Measurements from ENCODE around the gene CENPP.
"Not testable (repeated sequence)": the region's sequence is repeated elsewhere in the genome, so short reads cannot be mapped to it uniquely, and the experiment has no call there.

The CENPP gene

DNA sequence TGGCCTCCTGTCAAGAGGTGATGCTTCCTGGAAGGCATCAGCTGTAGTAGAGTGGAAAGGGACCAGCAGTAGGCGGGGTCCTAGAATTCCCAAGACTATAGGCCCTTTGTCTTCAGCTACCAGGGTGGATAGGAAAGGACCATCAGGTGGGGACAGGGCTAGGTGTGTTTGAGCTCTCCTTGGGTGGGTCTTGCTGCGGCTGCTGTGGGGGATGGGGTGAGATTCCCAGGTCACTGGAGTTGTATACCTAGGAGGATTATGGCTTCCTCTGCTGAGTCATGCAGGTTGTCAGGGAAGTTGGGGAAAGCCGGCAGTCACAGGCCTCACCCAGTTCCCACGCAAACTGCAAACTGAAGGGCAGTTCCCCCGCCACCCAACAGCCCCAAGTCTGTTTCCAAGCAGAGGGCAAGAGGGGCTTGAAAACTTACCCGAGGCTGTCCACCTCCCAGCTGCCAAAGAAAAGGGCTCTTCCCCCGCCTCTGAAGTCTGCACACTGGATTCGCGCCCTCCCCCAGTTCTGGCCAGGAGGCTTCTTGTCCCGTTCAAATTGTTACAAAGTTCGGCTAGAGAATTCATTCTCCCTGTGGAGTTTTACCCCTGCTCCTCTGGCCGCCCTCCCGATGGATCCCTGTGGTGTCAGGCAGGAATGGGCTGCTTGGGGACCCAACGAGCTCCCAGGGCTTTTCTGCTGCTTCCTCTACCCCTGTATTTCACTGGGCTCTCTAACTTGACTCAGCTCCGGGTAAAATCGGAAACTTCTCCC lies 233.0 kb downstream of the CENPP start:
- intact Hi-C loops (cut with DNase I): no loop called here
- no peak for DNase-seq

DNA sequence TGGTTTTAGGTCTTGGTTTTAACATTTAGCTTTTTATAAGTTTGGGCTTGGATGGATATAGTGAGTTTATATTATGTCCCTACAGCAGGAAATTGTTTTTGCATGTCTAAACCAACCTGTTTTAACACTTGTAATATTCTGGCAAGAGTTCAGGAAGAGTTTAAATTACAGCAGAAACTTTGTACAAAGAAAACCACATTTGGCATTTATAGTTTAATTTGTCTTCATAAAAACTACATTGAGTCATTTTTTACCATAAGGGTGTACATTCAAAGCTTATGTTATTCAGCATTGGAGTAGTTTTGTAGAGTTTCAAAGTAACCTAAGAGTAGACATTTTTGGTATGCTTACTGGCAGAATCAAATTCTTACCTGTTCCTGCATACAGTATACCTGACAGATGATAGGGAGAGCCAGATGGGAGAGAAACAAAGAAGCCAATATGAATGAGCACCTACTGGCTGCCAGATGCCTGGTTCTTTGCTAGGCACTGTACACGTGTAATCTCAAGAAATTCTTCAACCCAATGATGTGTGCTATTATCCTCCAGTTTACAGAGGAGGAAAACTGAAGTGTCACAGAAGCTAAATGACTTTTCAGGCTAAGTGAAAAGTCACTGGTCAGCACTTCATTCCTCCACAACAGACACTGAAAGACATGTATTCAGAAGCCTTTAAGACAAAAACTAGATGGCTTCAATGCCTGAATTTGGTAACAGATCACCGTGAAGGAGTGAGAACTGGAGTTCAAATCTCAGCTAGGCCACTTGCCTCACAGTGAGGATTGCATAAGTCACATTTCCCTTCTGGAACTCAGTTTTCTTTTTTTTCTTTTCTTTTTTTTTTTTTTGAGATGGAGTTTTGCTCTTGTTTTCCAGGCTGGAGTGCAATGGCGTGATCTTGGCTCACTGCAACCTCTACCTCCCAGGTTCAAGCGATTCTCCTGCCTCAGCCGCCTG lies 235.9 kb downstream of the CENPP start:
- intact Hi-C loops (cut with DNase I): no loop called here
- DNase-seq: no peak

DNA sequence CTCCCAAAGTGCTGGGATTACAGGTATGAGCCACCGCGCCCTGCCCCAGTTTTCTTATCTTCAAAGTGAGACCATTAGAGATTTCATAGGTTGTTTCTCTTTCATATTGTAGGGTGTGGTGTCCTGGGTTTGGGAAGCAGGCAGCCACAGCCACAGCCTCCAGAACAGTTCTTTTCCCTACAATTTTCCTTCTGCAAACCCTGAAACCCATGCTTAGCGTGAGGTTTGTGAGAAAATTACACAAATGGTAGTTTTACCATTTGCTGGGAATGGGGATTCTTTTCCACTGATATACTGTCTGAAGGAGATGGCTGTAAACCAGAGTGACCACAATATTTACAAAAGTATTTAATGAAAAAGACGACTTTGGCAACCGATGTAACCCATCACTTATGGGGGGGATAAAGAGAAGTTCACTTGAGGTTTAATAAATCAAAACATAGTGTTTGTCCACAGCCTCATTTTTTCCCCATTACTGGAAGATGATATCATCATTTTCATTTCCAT lies 236.8 kb downstream of the CENPP start:
- intact Hi-C loops (cut with DNase I): no loop called here
- no peak for DNase-seq

DNA sequence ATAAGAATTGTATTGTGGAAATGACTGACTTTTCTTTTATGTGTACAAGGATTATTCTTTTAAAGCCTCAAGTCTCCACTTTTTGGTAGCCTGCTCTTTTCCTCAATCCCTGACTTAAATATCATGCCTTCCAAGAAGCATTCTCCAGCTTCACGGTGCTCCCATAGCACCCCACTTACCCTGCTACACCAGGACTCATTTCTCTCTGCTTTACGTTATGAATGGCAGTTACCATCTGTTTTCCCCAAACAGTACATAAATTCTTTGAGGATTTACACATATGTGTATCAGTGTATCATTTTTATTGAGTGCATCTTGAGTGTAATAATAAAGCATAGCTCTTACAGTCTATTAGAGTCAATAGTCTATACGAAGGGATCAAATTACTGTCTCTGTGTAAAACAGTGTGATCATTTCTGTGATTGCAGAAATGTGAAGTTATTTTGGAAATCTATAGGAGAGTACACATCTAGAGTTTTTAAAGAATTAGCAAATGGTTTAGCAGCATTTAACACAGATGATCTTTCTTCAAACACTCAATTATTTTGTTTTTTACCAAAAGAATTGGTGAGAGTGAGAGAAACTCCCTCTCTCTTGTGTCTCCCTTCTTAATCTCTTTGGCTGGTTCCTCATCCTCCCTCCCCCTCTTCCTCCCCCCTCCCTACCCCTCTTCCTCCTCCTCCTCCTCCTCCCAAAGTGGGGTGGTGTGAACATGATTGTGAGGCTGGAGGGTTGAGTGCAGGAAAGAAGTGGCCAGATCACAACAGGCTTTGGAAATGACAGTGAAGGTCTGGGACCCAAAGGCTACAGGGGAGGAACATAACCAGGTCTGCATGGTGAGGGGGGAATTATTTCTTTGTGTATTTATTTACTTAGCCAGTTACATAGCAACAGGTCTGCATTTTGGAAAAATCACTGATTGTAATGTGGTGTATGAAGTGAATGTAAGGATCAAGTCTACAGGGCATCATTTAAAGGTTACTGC lies 237.7 kb downstream of the CENPP start:
- intact Hi-C loops (cut with DNase I): no loop called here
- DNase-seq: no peak

DNA sequence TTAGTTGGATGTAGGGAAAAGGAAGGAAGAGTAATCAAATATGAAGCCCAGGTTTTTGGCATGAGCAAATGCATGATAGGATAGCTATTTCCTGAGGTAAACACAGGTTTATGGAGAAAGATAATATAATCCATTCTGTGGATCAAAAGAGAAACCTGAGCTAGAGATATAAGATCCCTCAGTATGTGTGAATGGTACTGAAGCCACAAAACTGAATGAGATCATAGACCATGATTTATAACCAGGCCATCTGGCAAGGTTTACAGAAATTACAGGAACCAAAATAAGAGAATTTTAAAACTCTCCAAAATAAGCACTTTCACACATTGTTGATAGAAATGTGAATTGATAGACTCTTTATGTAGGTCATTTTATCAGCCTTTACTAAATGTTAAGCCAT lies 238.8 kb downstream of the CENPP start:
- DNase-seq: no peak
- intact Hi-C loops (cut with DNase I): no loop called here

DNA sequence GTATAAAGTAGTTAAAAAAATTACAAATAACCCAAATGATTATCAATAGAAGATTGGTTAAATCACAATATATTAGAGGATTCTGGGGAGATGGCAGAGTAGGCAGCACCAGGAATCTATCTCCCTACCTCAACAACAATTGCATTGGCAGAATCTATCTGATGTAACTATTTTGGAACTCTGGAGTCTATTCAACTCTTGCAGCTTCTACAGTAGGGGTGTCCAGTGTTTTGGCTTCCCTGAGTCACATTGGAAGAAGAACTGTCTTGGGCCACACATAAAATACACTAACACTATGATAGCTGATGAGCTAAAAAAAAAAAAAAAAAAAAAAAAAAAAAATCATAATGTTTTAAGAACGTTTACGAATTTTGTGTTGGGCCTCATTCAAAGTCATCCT lies 239.2 kb downstream of the CENPP start:
- intact Hi-C loops (cut with DNase I): no loop called here
- DNase-seq: no peak

DNA sequence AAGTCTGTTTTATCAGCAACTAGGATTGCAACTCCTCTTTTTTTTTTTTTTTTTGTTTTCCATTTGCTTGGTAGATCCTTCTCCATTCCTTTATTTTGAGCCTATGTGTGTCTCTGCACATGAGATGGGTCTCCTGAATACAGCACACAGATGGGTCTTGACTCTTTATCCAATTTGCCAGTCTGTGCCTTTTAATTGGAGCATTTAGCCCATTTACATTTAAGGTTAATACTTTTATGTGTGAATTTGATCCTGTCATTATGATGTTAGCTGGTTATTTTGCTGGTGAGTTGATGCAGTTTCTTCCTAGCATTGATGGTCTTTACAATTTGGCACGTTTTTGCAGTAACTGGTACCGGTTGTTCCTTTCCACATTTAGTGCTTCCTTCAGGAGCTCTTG lies 246.1 kb downstream of the CENPP start:
- intact Hi-C loops (cut with DNase I); DNase-seq: not testable (repeated sequence)

DNA sequence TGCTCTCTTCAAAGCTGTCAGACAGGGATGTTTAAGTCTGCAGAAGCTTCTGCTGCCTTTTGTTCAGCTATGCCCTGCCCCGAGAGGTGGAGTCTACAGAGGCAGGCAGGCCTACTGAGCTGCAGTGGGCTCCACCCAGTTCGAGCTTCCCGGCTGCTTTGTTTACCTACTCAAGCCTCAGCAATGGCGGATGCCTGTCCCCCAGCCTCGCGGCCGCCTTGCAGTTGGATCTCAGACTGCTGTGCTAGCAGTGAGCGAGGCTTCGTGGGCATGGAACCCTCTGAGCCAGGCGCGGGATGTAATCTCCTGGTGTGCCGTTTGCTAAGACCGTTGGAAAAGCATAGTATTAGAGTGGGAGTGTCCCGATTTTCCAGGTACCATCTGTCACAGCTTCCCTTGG lies 247.9 kb downstream of the CENPP start:
- intact Hi-C loops (cut with DNase I); DNase-seq: not testable (repeated sequence)

DNA sequence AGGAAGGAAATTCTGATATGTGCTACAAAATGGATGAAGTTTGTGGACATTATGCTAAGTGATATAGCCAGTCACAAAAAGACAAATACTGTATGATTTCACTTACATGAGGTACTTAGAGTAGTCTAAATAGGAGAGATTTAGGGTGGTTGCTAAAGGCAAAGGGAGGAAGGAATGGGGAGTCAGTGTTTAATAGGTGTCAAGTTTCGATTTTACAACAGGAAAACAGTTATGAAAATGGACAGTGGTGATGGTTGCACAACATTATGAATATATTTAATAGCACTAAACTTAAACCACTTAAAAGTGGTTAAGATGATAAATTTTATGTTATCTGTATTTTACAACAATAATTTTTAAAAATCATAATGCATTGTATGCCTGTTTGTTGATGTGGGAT lies 250.4 kb downstream of the CENPP start:
- intact Hi-C loops (cut with DNase I): no loop called here
- DNase-seq: no peak

DNA sequence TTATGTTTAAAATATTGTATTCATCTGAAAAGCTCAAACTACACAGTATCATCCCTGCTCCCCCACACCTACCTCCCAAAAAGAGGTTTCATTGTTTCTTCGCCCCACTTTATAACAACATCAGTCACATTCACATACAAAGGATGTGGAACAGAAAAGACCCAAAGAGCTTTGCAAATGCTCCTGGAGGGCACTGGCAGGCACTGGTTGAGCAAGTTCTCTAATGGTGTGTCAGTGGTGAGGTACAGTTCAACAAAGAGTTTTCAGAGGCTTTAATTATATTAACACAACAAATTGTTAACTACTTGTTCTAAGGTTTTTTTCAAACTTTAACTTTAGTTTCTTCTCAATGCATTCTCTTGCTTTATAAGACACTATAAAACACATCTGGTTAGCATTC lies 264.2 kb downstream of the CENPP start:
- no peak for DNase-seq
- intact Hi-C loops (cut with DNase I): no loop called here

DNA sequence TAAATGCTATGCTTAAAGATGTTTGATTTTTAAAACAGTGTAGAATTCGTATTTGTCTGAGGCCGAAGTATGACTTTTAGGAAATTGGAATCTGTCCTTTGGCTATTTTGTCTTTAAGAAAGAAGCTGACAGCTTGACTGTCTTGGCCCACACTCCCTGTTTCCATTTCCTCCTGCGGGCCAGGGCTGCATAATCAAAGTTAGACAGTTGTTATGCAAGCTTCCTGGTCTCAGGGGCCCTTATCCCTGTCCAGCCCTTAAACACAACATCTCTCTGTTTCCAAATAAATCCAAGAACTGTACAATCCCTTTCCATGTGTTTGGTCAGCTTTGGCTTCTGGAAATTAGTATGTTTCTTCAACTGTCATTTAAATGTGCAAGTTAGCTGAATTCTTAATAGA lies 264.6 kb downstream of the CENPP start:
- intact Hi-C loops (cut with DNase I): no loop called here
- peak in 10 of 42 donors; percentile 21 to 66 (median 40) for DNase-seq

DNA sequence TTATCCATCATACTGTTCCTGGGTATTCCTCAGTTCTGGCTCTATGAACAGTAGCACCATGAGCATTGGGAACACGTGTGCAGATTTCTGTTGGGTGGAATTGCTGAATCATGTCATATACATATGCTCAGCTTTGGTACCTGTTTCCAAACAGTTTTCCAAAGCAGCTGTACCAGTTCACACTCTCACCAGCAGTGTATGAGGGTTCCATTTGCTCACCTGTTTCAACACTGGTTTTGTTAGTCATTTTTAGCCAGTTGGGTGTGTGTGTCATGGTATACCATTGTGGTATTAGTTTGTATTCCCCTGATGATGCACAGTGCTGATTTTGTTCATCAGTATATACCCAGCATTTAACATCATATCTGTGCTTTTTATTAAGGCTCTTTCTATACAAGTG lies 266.8 kb downstream of the CENPP start:
- intact Hi-C loops (cut with DNase I): no loop called here
- no peak for DNase-seq

DNA sequence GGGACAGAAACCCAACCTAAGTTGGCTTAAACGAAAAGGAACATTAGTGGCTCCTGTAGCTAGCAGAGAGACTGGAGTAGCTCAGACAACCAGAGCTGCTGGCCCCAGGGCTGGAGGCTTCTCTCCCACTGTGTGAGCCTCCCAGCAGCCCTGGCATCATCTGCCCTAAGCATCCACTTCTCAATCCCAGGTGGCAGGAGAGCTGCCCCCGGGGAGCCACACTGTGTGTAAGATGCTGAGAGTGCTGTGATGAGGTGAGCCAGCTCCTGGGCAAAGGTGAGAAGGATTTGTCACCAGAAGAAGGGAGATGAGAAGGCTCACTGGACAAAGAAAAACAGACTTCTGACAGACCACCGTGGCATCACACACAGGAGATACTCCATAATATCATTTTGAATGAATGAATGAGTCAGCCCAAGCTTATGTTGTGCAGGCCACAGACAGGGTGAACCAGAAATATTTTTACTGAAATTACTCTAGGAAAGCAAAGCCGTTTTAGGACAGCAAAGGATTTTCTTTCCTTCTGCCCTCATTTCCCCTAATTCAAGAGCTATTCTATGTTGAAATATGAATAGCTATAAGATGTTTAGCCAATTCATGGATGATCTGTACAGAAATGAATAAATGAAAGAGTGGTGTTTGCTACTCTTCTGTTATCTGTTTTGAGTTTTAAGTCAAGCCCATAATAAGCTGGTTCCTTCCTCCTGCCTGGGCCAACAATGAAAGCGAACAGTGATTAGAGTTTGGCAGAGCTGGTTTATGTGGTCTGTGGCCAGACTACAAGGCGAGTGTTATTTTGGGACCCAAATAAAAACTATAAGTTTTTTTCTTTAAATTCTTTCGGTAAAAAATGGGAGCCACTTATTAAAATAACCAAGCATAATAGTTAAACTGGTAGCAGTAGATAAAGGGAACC lies 267.5 kb downstream of the CENPP start:
- intact Hi-C loops (cut with DNase I): no loop called here
- DNase-seq: no peak

DNA sequence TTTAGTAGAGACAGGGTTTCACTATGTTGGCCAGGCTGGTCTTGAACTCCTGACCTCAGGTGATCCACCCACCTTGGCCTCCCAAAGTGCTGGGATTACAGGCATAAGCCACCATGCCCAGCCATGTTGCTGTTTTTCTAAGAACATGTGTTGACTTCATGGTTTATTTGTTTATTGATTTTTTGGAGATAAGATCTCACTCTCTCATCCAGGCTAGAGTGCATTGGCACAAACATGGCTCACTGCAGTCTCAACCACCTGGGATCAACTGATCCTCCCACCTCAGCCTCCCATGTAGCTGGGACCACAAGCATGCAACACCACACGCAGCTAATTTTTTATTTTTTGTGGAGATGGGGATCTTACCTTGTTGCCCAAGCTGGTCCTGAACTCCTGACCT lies 269.3 kb downstream of the CENPP start:
- DNase-seq; intact Hi-C loops (cut with DNase I): not testable (repeated sequence)

DNA sequence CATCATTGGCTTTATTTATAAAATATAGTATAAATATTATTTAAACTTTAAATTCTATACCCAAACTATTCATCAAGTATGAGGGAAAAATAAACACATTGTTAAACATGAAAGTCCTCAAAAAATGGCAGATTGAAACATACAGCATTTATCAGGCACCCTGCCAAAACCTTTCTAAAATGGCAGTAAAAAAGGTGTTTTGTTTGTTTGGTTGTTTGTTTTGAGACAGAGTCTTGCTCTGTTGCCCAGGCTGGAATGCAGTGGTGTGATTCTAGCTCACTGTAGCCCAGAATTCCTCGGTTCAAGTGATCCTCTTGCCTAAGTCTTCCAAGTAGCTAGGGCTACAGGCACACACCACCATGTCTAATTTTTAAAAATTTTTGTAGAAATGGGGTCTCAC lies 270.2 kb downstream of the CENPP start:
- no peak for DNase-seq
- intact Hi-C loops (cut with DNase I): no loop called here

DNA sequence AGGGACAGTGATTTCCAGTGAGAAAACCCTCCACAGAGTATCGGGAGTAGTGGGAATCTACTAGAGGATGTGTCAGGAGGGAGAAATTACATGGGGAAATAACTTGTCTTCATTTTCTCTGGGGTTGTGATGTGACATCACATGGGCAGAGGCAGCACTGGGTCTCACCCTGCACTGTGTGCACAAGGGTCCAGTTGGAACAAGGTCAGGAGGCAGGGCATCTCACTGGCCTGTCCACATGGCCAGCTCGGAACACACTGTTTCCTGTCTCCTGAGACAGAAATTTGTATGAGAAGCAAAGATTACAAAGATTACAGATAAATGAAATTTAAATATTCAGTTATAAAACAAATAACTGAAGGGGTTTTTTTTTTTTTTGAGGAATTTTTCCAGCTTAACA lies 272.6 kb downstream of the CENPP start:
- intact Hi-C loops (cut with DNase I): no loop called here
- no peak for DNase-seq

DNA sequence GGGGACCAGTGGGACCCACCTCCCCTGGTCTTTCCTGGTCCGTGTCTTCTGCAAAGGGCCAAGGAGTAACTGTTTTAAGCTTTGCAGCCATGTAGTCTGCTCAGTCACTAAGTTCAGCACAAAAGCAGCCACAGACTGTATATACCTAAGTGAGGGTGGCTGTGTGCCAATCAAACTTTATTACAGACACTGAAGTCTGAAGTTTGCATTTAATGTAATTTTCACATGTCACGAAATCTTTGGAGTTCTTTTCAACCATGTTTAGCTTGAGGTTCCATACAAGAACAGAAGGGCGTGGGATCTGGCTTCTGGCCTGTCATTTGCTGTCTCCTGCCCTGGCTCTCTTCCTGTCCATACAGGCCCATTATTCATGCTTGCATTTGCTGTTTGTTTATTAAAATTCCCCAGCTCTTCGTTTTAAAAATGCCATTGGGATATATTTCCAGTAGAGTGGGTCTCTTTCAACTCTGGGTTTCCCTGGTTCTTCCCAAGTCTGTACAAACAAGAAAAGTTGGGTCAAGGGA lies 274.2 kb downstream of the CENPP start:
- intact Hi-C loops (cut with DNase I): no loop called here
- no peak for DNase-seq
